GM12801 (cell line): ENCODE results near the gene HIRIP3.

Experiments used
- CTCF ChIP-seq: IDR thresholded peaks from one replicate; pipeline ENCODE4 v1.5.1; 2011; ENCODE audit warnings: control low read depth; ENCODE audit not compliant: insufficient read length; ENCODE audit errors: extremely low read depth

HIRIP3 gene

GRCh38 chr16:30023586-30023985 is 28.2 kb upstream of the HIRIP3 start:
- no peak for TF ChIP-seq CTCF

GRCh38 chr16:30022887-30023286 is 27.5 kb upstream of the HIRIP3 start, which contains the start of gene C16orf92:
TSS of gene C16orf92 (plus strand) at chr16:30023198. CDS start at chr16:30023341, 143 bp downstream.
- no peak for TF ChIP-seq CTCF

GRCh38 chr16:30018731-30019158 is 23.3 kb upstream of the HIRIP3 start:
- no peak for TF ChIP-seq CTCF

- no peak for TF ChIP-seq CTCF
These were observed 21.9 kb upstream of the HIRIP3 start for GRCh38 chr16:30017277-30017656.

GRCh38 chr16:30016555-30017276 is 21.3 kb upstream of the HIRIP3 start:
- TF ChIP-seq CTCF: no peak

- no peak for TF ChIP-seq CTCF
These were observed 16.5 kb upstream of the HIRIP3 start for GRCh38 chr16:30011714-30012504.

GRCh38 chr16:30010844-30011713 is 15.7 kb upstream of the HIRIP3 start, which contains the start of gene DOC2A:
TSS of gene DOC2A (minus strand) at chr16:30011027. CDS start at chr16:30010222, 805 bp downstream.
- TF ChIP-seq CTCF: no peak
